MCF 10A (cell line): ENCODE measurements around the gene EGF. TPM values are rescaled to one million over a fixed set of nuclear protein-coding genes. Genes with fewer than 3 reads are reported as not detected.
"Not testable (repeated sequence)": the region's sequence is repeated elsewhere in the genome, so short reads cannot be mapped to it uniquely, and the experiment has no call there.

Source experiments
- BruUV-seq: library from RNA; stranded (reverse); fragments of 400-500 nt; replicated peaks from 2 replicates; lab custom pipeline; 2021; lab: Mats Ljungman, UMichigan
- CTCF ChIA-PET: fragments of 300-600 bp; sonication (Branson Sonifier 250); formaldehyde crosslinking; extraction: SDS; loops from one replicate; lab custom pipeline; 2021; ENCODE audit warnings: antibody characterized with exemption, inconsistent platforms; lab: Yijun Ruan, JAX
- POLR2A ChIA-PET: fragments of 300-600, 350-650 bp; sonication (Branson Sonifier 250); formaldehyde crosslinking; extraction: SDS; loops from one replicate; lab custom pipeline; 2020; ENCODE audit warnings: antibody characterized with exemption, inconsistent platforms; lab: Yijun Ruan, JAX
- DNase-seq: peaks from one replicate; pipeline ENCODE4 v3.0.0-alpha.2; 2018; ENCODE audit not compliant: unreplicated experiment
- H3K27ac Mint-ChIP-seq: one replicate; pipeline ENCODE4 v1.8.0; 2022; ENCODE audit warnings: mild to moderate bottlenecking, low read depth, mixed read lengths; ENCODE audit not compliant: unreplicated experiment
- H3K27me3 Mint-ChIP-seq: one replicate; pipeline ENCODE4 v1.8.0; 2022; ENCODE audit warnings: mixed read lengths; ENCODE audit not compliant: insufficient read depth, unreplicated experiment
- H3K36me3 Mint-ChIP-seq: one replicate; pipeline ENCODE4 v1.8.0; 2022; ENCODE audit warnings: mild to moderate bottlenecking, moderate library complexity, mixed read lengths; ENCODE audit not compliant: insufficient read depth, unreplicated experiment
- H3K4me1 Mint-ChIP-seq: one replicate; pipeline ENCODE4 v1.8.0; 2022; ENCODE audit warnings: mixed read lengths; ENCODE audit not compliant: insufficient read depth, unreplicated experiment
- H3K4me3 Mint-ChIP-seq: one replicate; pipeline ENCODE4 v1.8.0; 2022; ENCODE audit warnings: mild to moderate bottlenecking, moderate library complexity, mixed read lengths; ENCODE audit not compliant: unreplicated experiment
- H3K9me3 Mint-ChIP-seq: one replicate; pipeline ENCODE4 v1.8.0; 2022; ENCODE audit warnings: mixed read lengths; ENCODE audit not compliant: unreplicated experiment
- CTCF ChIP-seq: fragments of 200-600 bp; IDR thresholded peaks from one replicate; pipeline ENCODE4 v1.8.0; 2022; ENCODE audit warnings: antibody characterized with exemption, mild to moderate bottlenecking; ENCODE audit not compliant: unreplicated experiment
- intact Hi-C: fragments of 100-400 bp; cut with micrococcal nuclease; formaldehyde crosslinking; loops from 2 replicates; pipeline ENCODE4 v1.14.1; 2022
- total RNA-seq: library from RNA; stranded (reverse); gene quantifications from 2 replicates; pipeline ENCODE4 v1.2.3, GENCODE V29; 2022

Gene EGF
- total RNA-seq, 1 experiment from 2014 or later, result 0.12 TPM

GRCh38 chr4:110034026-110034393 is 121.3 kb downstream of the EGF start:
- no TSS peak for BruUV-seq
- Mint-ChIP-seq H3K4me1 (no peaks in the 10 kb centered on the region), H3K9me3 (no peaks in the 10 kb centered on the region), H3K36me3 (no peaks in the 10 kb centered on the region), H3K27me3 (no peaks in the 10 kb centered on the region), H3K27ac (no peak overlapping the region), H3K4me3 (no peak overlapping the region)
- DNase-seq, result no peak
- ChIA-PET CTCF (interaction anchor here (0.6 to 1.9 kb wide), 3 partner anchors 16 to 210 kb away, joined by 3 to 10 read pairs (median 4); no protein-coding TSS in a partner anchor), POLR2A (no interaction called here)
- intact Hi-C loops, result no loop called here
- TF ChIP-seq CTCF, result no peak

GRCh38 chr4:110039164-110039563 is 126.5 kb downstream of the EGF start:
- H3K4me3 Mint-ChIP-seq, H3K36me3 Mint-ChIP-seq, H3K4me1 Mint-ChIP-seq, H3K27me3 Mint-ChIP-seq, intact Hi-C loops, BruUV-seq, H3K27ac Mint-ChIP-seq, DNase-seq, H3K9me3 Mint-ChIP-seq: not testable (repeated sequence)
- POLR2A ChIA-PET, result interaction anchor here (1.7 kb wide), 1 partner anchor 159 kb away, joined by 8 read pairs; the partner anchor contains the start of gene ELOVL6
- CTCF ChIA-PET, result interaction anchor here (4.5 kb wide), 1 partner anchor 10 kb away, joined by 47 read pairs; no protein-coding TSS in a partner anchor

DNA sequence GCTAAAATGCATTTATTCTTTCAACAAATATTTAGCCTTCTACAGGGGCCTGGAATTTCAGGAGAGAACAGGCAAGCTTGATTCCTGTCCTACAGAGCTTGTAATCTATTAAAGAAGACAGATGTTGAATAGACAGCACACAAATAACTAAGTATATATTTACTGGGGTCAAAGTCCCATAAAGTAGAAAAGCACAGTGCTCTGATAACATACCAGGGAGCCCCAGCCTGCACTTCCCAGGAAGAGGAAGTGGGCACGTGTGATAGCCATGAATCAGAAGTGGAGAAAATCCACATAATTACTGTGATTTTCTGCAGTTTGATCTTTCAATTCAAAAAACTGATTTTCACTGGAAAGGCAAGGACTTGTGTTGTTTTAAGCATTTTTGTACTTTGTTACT is 129.1 kb downstream of the EGF start:
- Mint-ChIP-seq H3K36me3 (peaks cover 10% of the 10 kb centered on the region), H3K4me1 (peaks cover 7% of the 10 kb centered on the region), H3K27me3 (no peaks in the 10 kb centered on the region), H3K27ac (no peak overlapping the region), H3K4me3 (no peak overlapping the region), H3K9me3 (no peaks in the 10 kb centered on the region)
- DNase-seq, result no peak
- ChIA-PET POLR2A (no interaction called here), CTCF (interaction anchor here (0.6 kb wide), 1 partner anchor 267 kb away, joined by 4 read pairs; no protein-coding TSS in a partner anchor)
- no TSS peak for BruUV-seq
- TF ChIP-seq CTCF, result no peak
- intact Hi-C loops, result no loop called here

DNA sequence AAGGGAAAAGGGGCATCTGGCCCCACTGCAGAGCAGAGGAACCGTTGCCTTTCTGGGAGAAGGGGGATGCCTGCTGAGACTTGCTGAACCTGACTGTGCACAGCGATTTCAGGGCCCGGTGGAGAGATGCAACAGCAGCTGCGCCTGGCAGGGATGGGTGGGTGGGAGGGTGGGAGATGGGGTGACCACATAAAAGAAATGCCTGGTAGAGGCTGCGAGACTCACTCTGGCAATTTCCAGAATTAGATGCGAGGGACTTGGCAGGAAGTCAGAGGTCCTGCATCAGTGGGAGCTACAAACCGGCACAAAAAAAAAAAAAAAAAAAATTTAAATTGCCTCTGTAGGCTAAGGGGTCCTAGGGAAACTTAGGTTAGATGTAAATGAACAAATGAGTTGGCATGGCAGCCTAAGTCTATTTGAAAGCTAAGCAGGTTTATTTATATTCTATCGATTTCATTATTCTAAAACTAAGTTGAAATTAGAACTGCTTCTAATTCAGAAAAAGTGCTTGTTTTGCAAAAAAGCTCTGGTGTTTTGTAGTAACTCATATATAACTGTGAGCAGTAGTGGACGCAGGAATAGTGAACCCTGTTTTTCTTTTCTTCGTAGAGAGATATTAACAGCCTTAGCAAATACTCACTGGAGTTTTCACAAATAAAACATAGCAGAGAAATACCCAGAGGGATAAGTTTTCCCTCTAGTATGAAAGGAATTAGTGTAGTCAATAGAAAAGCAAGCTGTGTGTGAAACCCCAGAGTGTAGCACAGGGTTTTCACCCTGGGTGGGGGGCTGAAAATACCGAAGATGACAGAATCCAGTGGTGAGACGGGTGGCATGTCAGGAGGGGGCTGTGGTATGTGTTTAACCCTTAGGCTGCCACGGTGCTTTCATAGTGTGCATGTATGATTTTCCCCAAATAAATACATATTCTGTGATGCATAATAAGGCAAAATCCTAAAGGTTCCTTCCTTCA is 130.1 kb downstream of the EGF start:
- no peak for TF ChIP-seq CTCF
- Mint-ChIP-seq H3K27me3 (no peaks in the 10 kb centered on the region), H3K9me3 (no peaks in the 10 kb centered on the region), H3K27ac (no peak overlapping the region), H3K4me1 (peaks cover 10% of the 10 kb centered on the region), H3K36me3 (peaks cover 11% of the 10 kb centered on the region), H3K4me3 (no peak overlapping the region)
- BruUV-seq, result no TSS peak
- intact Hi-C loops, result no loop called here
- DNase-seq, result no peak
- CTCF ChIA-PET, result interaction anchor here (0.5 to 1.3 kb wide), 8 partner anchors 10 to 1369 kb away, joined by 3 to 8 read pairs (median 3); no protein-coding TSS in a partner anchor
- POLR2A ChIA-PET, result interaction anchor here (0.6 kb wide), 1 partner anchor 73 kb away, joined by 3 read pairs; no protein-coding TSS in a partner anchor
